CD4-positive, alpha-beta T cell treated with Interferon alpha-2 for 1 hour (primary cell): ENCODE results near the gene ECT2L.

ENCODE experiments used
- DNase-seq, 2 donors: peaks; one replicate each; pipeline ENCODE4 v3.0.0-alpha.2; 2020 to 2022

Gene ECT2L

GRCh38 chr6:138944412-138944811 is 148.5 kb downstream of the ECT2L start:
- peak in 1 of 2 donors; percentile 41 for DNase-seq

GRCh38 chr6:138945354-138945753 is 149.5 kb downstream of the ECT2L start:
- DNase-seq: no peak

- no peak for DNase-seq
Measured at GRCh38 chr6:138948004-138948403, 152.1 kb downstream of the ECT2L start.

- DNase-seq: no peak
Measured at GRCh38 chr6:138948546-138949179, 152.8 kb downstream of the ECT2L start.

- no peak for DNase-seq
Measured at GRCh38 chr6:138953451-138953850, 157.6 kb downstream of the ECT2L start.
